ENCODE results near the gene ST8SIA5.

The ST8SIA5 gene

GRCh38 chr18:46715062-46715461 lies 41.8 kb downstream of the ST8SIA5 start:
- POLR2A ChIA-PET, result no interaction called here
- no peak for DNase-seq (ENCODE audit: low read depth, low spot score)
- no peak for TF ChIP-seq CTCF (IDR thresholded peaks at IDR 0.05; ENCODE audit: insufficient read depth, low read length, missing control alignments)
- H3K4me3 ChIP-seq (ENCODE audit: low read depth, low read length), result no peak overlapping the region
- CTCF ChIA-PET, result no interaction called here

- POLR2A ChIA-PET, result no interaction called here
Observed at GRCh38 chr18:46712406-46712805, 44.4 kb downstream of the ST8SIA5 start.

GRCh38 chr18:46711444-46711863 lies 45.4 kb downstream of the ST8SIA5 start:
- ChIA-PET CTCF (no interaction called here), POLR2A (no interaction called here)
- no peak for TF ChIP-seq CTCF (IDR thresholded peaks at IDR 0.05; ENCODE audit: insufficient read depth, low read length, missing control alignments)
- no peak for DNase-seq (ENCODE audit: low read depth, low spot score)
- H3K4me3 ChIP-seq (ENCODE audit: low read depth, low read length), result no peak overlapping the region

More at GRCh38 chr18:46712406-46712805, 44.4 kb downstream of the ST8SIA5 start:
- no peak overlapping the region for H3K4me3 ChIP-seq (ENCODE audit: low read depth, low read length)
- no peak for DNase-seq (ENCODE audit: low read depth, low spot score)
- CTCF ChIA-PET, result no interaction called here
- no peak for TF ChIP-seq CTCF (IDR thresholded peaks at IDR 0.05; ENCODE audit: insufficient read depth, low read length, missing control alignments)

- ChIA-PET POLR2A (no interaction called here), CTCF (interaction anchor here (0.8 kb wide), 1 partner anchor 330 kb away, joined by 3 read pairs; no protein-coding TSS in a partner anchor)
- no peak overlapping the region for H3K4me3 ChIP-seq (ENCODE audit: low read depth, low read length)
Observed at GRCh38 chr18:46706968-46707367, 49.9 kb downstream of the ST8SIA5 start.

GRCh38 chr18:46705521-46705920 lies 51.3 kb downstream of the ST8SIA5 start:
- TF ChIP-seq CTCF (IDR thresholded peaks at IDR 0.05; ENCODE audit: insufficient read depth, low read length, missing control alignments), result no peak
- no peak for DNase-seq (ENCODE audit: low read depth, low spot score)
- ChIA-PET CTCF (no interaction called here), POLR2A (no interaction called here)
- H3K4me3 ChIP-seq (ENCODE audit: low read depth, low read length), result no peak overlapping the region

More at GRCh38 chr18:46706968-46707367, 49.9 kb downstream of the ST8SIA5 start:
- TF ChIP-seq CTCF (IDR thresholded peaks at IDR 0.05; ENCODE audit: insufficient read depth, low read length, missing control alignments), result no peak
- no peak for DNase-seq (ENCODE audit: low read depth, low spot score)

- no peak for TF ChIP-seq CTCF (IDR thresholded peaks at IDR 0.05; ENCODE audit: insufficient read depth, low read length, missing control alignments)
- H3K4me3 ChIP-seq (ENCODE audit: low read depth, low read length), result no peak overlapping the region
- ChIA-PET CTCF (no interaction called here), POLR2A (no interaction called here)
- DNase-seq (ENCODE audit: low read depth, low spot score), result no peak
Observed at GRCh38 chr18:46704816-46705215, 52.0 kb downstream of the ST8SIA5 start.

Measured in AG04449 (cell line).